Neuronal stem cell (in vitro differentiated cells): Measurements from ENCODE around the gene HBEGF.

Source experiments
- DNase-seq: peaks from one replicate; pipeline ENCODE4 v3.0.0-alpha.2; 2013; ENCODE audit warnings: low spot score
- H2AFZ ChIP-seq: one replicate; pipeline ENCODE4 v1.6.1; 2013; ENCODE audit warnings: mild to moderate bottlenecking, low read length, inconsistent platforms
- H2AK5ac ChIP-seq: 2 replicates; pipeline ENCODE4 v1.6.1; 2013; ENCODE audit warnings: low read depth, mild to moderate bottlenecking, inconsistent platforms, low read length, moderate library complexity, mixed read lengths
- H2BK120ac ChIP-seq: 2 replicates; pipeline ENCODE4 v1.6.1; 2013; ENCODE audit warnings: low read depth, mild to moderate bottlenecking, inconsistent platforms, low read length, moderate library complexity, mixed read lengths
- H2BK12ac ChIP-seq: one replicate; pipeline ENCODE4 v1.6.1; 2013; ENCODE audit warnings: low read length, inconsistent platforms
- H2BK15ac ChIP-seq: 2 replicates; pipeline ENCODE4 v1.6.1; 2013; ENCODE audit warnings: mild to moderate bottlenecking, low read length, inconsistent platforms, mixed read lengths
- H2BK5ac ChIP-seq: one replicate; pipeline ENCODE4 v1.6.1; 2013; ENCODE audit warnings: inconsistent platforms, mild to moderate bottlenecking, low read length, moderate library complexity
- H3K14ac ChIP-seq: one replicate; pipeline ENCODE4 v1.6.1; 2013; ENCODE audit warnings: low read length, inconsistent platforms
- H3K18ac ChIP-seq: 2 replicates; pipeline ENCODE4 v1.6.1; 2013; ENCODE audit warnings: low read length, inconsistent platforms
- H3K23ac ChIP-seq: 2 replicates; pipeline ENCODE4 v1.6.1; 2013; ENCODE audit warnings: low read depth, mild to moderate bottlenecking, mixed read lengths, low read length, inconsistent platforms; ENCODE audit not compliant: poor library complexity
- H3K27ac ChIP-seq: replicated peaks from 3 replicates; pipeline ENCODE4 v1.5.1; 2013; ENCODE audit warnings: low read length, inconsistent platforms
- H3K27me3 ChIP-seq, 3 experiments: 2 replicates each; pipeline ENCODE4 v1.6.1; 2013; ENCODE audit warnings: low read length in 3 of 3, mild to moderate bottlenecking in 2 of 3, inconsistent platforms in 1 of 3, low read depth in 1 of 3, mixed read lengths in 1 of 3, moderate library complexity in 1 of 3; ENCODE audit not compliant: control insufficient read depth in 3 of 3, insufficient read depth in 3 of 3
- H3K36me3 ChIP-seq, 2 donors: replicated peaks in 1 of 2; 2 replicates each; pipeline ENCODE4 v1.6.1; 2013; ENCODE audit warnings: low read length in 2 of 2; ENCODE audit not compliant: control insufficient read depth in 2 of 2, insufficient read depth in 2 of 2
- H3K4ac ChIP-seq: 2 replicates; pipeline ENCODE4 v1.6.1; 2013; ENCODE audit warnings: inconsistent platforms, mild to moderate bottlenecking, low read length, moderate library complexity
- H3K4me1 ChIP-seq, 2 donors: 1 replicate in 1 of 2; 2 replicates in 1 of 2; pipeline ENCODE4 v1.6.1; 2013; ENCODE audit warnings: low read length in 2 of 2, low read depth in 1 of 2; ENCODE audit not compliant: control insufficient read depth in 2 of 2, insufficient read depth in 1 of 2
- H3K4me2 ChIP-seq: one replicate; pipeline ENCODE4 v1.6.1; 2013; ENCODE audit warnings: mild to moderate bottlenecking, low read length, inconsistent platforms; ENCODE audit not compliant: insufficient read depth, poor library complexity, severe bottlenecking
- H3K4me3 ChIP-seq, 2 donors: 2 replicates each; pipeline ENCODE4 v1.5.1; 2013; ENCODE audit warnings: low read length in 2 of 2, mild to moderate bottlenecking in 2 of 2, inconsistent platforms in 1 of 2, moderate library complexity in 1 of 2
- H3K79me1 ChIP-seq: one replicate; pipeline ENCODE4 v1.6.1; 2013; ENCODE audit warnings: low read depth, mild to moderate bottlenecking, inconsistent platforms, low read length, moderate library complexity
- H3K9ac ChIP-seq: one replicate; pipeline ENCODE4 v1.6.1; 2013; ENCODE audit warnings: mild to moderate bottlenecking, low read depth, low read length, inconsistent platforms; ENCODE audit not compliant: poor library complexity
- H3K9me3 ChIP-seq, 2 donors: replicated peaks in 1 of 2; 2 replicates each; pipeline versions ENCODE3 to v1.6.1; 2013; ENCODE audit warnings: low read length in 2 of 2, mild to moderate bottlenecking in 2 of 2, inconsistent platforms in 1 of 2, low read depth in 1 of 2, mixed read lengths in 1 of 2, moderate library complexity in 1 of 2; ENCODE audit not compliant: control insufficient read depth in 2 of 2, insufficient read depth in 1 of 2
- H4K8ac ChIP-seq: one replicate; pipeline ENCODE4 v1.6.1; 2013; ENCODE audit warnings: low read depth, mild to moderate bottlenecking, inconsistent platforms, low read length, moderate library complexity
- H4K91ac ChIP-seq: one replicate; pipeline ENCODE4 v1.6.1; 2013; ENCODE audit warnings: low read length, low read depth, mild to moderate bottlenecking, inconsistent platforms; ENCODE audit not compliant: poor library complexity
- WGBS, 2 donors: extraction: QIAGEN DNeasy Blood & Tissue Kit; methylation state at CpG; one replicate each; pipeline ENCODE4 v1.1.7; 2013; ENCODE audit warnings: missing lambda C conversion rate in 2 of 2, mixed read lengths in 1 of 2; ENCODE audit not compliant: insufficient read length in 2 of 2, insufficient replicate concordance in 1 of 2; ENCODE audit errors: extremely low coverage in 2 of 2; 5-methylcytosine and 5-hydroxymethylcytosine counted together

Gene HBEGF

DNA sequence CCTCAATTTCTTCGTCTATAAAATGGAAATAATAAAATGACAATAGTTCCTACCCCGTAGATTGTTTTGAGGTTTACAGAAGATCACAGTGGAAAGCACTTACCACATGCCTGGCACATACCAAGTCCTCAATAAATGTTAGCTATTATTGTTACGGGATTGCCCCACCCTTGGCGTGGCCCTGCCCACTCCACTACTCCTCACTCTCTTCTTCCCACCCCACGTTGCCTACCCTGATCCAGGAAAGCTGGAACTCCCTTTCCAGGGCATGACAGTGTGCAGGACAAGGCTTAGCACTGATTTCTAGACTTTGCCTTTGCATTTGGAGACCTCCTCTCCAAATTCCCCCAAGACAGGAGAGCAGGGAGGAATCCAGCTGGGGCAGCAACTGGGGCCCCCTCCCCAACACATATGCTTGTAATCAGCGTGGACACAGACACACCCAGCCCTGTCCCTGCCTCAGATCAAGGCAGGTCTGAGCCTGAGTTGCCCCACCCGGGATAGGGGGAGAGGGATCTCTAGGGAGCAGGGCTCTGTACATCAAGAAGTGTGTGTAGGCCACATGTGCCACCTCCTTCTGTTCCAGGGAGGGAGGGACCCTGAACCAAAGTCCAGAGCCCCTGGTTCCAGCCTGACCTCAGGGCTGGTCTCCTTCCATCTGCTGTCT, 20.3 kb upstream of the HBEGF start:
- no peak overlapping the region for H3K18ac ChIP-seq
- DNase-seq, result no peak
- H2BK15ac ChIP-seq, result peak overlapping the region; percentile 15
- H2AK5ac ChIP-seq, result no peak overlapping the region
- H2BK5ac ChIP-seq, result no peak overlapping the region
- no peaks in the 10 kb centered on the region for H3K36me3 ChIP-seq
- H3K9ac ChIP-seq, result no peak overlapping the region
- H4K8ac ChIP-seq, result no peak overlapping the region
- no peak overlapping the region for H2BK12ac ChIP-seq
- H3K4ac ChIP-seq, result no peak overlapping the region
- no peak overlapping the region for H3K4me3 ChIP-seq
- peaks cover 0 to 2% of the 10 kb centered on the region in 2 donors for H3K4me1 ChIP-seq
- no peak overlapping the region for H3K27ac ChIP-seq
- H3K27me3 ChIP-seq, result peaks cover 0 to 8% (median 0%) of the 10 kb centered on the region in 3 experiments
- H3K23ac ChIP-seq, result no peak overlapping the region
- no peaks in the 10 kb centered on the region for H3K79me1 ChIP-seq
- no peak overlapping the region for H4K91ac ChIP-seq
- H3K4me2 ChIP-seq, result no peak overlapping the region
- no peaks in the 10 kb centered on the region for H3K9me3 ChIP-seq
- H2AFZ ChIP-seq, result no peak overlapping the region
- no peak overlapping the region for H3K14ac ChIP-seq
- no CpG with 5 or more reads among the region's 7 CpGs for WGBS, 2 donors
- no peak overlapping the region for H2BK120ac ChIP-seq

DNA sequence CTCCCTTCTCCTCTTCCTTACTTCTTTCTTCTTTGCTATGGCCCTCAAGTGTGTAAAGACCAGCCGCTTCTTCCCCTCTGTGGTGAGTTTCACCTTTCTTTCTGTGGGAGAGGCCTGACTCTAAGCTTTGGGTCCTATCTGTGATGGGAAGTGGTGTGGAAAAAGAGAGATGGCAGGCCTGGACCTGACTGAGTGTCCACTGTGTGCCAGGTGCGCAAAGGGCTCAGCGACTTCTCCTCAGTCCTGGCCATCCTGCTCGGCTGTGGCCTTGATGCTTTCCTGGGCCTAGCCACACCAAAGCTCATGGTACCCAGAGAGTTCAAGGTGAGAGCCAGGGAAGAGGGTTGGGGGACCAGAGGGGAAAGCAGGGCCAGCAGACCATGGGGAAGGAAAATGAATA, 19.5 kb upstream of the HBEGF start:
- no peak overlapping the region for H3K4ac ChIP-seq
- no peaks in the 10 kb centered on the region for H3K79me1 ChIP-seq

DNA sequence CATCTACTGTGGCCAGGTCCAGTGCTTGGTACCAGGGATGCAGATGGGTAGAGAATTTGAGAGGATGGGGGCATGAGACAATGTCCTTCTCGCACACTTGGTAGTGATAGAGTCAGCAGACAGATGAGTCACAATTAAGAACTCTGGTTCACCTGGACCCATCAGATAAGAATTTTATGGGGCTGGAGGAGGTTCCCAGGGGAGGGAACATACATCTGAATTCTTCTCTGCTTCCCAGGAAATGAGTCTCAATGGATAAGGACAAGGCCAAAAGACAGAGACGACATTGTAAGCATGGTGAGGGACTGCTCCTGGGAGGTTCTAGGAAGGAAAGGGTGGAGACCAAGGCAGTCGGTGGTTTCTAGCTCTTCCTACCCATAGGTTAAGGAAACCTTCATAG, 18.9 kb upstream of the HBEGF start:
- Histone ChIP-seq H3K27ac (no peak overlapping the region), H2AFZ (no peak overlapping the region), H3K14ac (no peak overlapping the region), H4K91ac (no peak overlapping the region), H2BK15ac (no peak overlapping the region), H3K4ac (no peak overlapping the region), H3K9me3 (no peaks in the 10 kb centered on the region), H3K79me1 (no peaks in the 10 kb centered on the region), H3K23ac (no peak overlapping the region), H3K4me3 (no peak overlapping the region), H2AK5ac (peak overlapping the region; percentile 54), H3K27me3 (peaks cover 0 to 8% (median 0%) of the 10 kb centered on the region in 3 experiments), H3K4me1 (peaks cover 0 to 2% of the 10 kb centered on the region in 2 donors), H2BK12ac (no peak overlapping the region), H2BK120ac (no peak overlapping the region), H3K9ac (no peak overlapping the region), H2BK5ac (no peak overlapping the region), H3K18ac (no peak overlapping the region), H3K36me3 (no peaks in the 10 kb centered on the region), H4K8ac (no peak overlapping the region), H3K4me2 (no peak overlapping the region)
- no CpG with 5 or more reads among the region's 3 CpGs for WGBS, 2 donors
- no peak for DNase-seq

More for the DNA sequence above, 19.5 kb upstream of the HBEGF start:
- no peak overlapping the region for H2AFZ ChIP-seq
- peak overlapping the region in 1 of 2 donors; percentile 47 for H3K4me3 ChIP-seq
- H3K18ac ChIP-seq, result no peak overlapping the region
- H2BK12ac ChIP-seq, result no peak overlapping the region
- no peak overlapping the region for H2BK15ac ChIP-seq
- no peak for DNase-seq
- H3K4me2 ChIP-seq, result no peak overlapping the region
- H2AK5ac ChIP-seq, result peak overlapping the region; percentile 54
- H3K23ac ChIP-seq, result peak overlapping the region; percentile 80
- H2BK5ac ChIP-seq, result no peak overlapping the region
- no CpG with 5 or more reads among the region's 4 CpGs for WGBS, 2 donors
- no peaks in the 10 kb centered on the region for H3K9me3 ChIP-seq
- no peak overlapping the region for H3K9ac ChIP-seq
- H4K91ac ChIP-seq, result no peak overlapping the region
- H3K14ac ChIP-seq, result no peak overlapping the region
- H4K8ac ChIP-seq, result no peak overlapping the region
- H3K4me1 ChIP-seq, result peaks cover 0 to 2% of the 10 kb centered on the region in 2 donors
- H3K36me3 ChIP-seq, result no peaks in the 10 kb centered on the region
- H2BK120ac ChIP-seq, result no peak overlapping the region
- no peak overlapping the region for H3K27ac ChIP-seq
- H3K27me3 ChIP-seq, result peaks cover 0 to 8% (median 0%) of the 10 kb centered on the region in 3 experiments

DNA sequence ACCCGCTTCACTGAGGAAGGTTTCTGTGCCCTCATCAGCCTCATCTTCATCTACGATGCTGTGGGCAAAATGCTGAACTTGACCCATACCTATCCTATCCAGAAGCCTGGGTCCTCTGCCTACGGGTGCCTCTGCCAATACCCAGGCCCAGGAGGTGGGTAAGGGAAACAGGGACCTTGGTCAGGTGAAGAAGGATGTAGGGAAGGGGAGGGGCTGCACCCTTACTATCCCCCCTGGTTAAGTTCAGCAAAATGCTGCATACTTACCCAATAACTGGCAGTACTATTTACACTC, 18.0 kb upstream of the HBEGF start:
- no peak overlapping the region for H2BK120ac ChIP-seq
- no peak for DNase-seq
- H3K4me2 ChIP-seq, result no peak overlapping the region
- H3K27me3 ChIP-seq, result peaks cover 0 to 8% (median 0%) of the 10 kb centered on the region in 3 experiments
- peaks cover 0 to 4% of the 10 kb centered on the region in 2 donors for H3K4me1 ChIP-seq
- WGBS, 2 donors, result no CpG with 5 or more reads among the region's 3 CpGs
- H3K27ac ChIP-seq, result no peak overlapping the region
- peak overlapping the region; percentile 35 for H3K23ac ChIP-seq
- no peak overlapping the region for H4K8ac ChIP-seq
- no peaks in the 10 kb centered on the region for H3K9me3 ChIP-seq
- H3K14ac ChIP-seq, result no peak overlapping the region
- no peaks in the 10 kb centered on the region for H3K79me1 ChIP-seq
- peak overlapping the region; percentile 35 for H2BK15ac ChIP-seq
- no peak overlapping the region for H3K18ac ChIP-seq
- H2AFZ ChIP-seq, result no peak overlapping the region
- H3K4ac ChIP-seq, result no peak overlapping the region
- H2AK5ac ChIP-seq, result peak overlapping the region; percentile 40
- H3K36me3 ChIP-seq, result no peaks in the 10 kb centered on the region
- H2BK12ac ChIP-seq, result no peak overlapping the region
- no peak overlapping the region for H3K4me3 ChIP-seq
- no peak overlapping the region for H2BK5ac ChIP-seq
- H4K91ac ChIP-seq, result no peak overlapping the region
- no peak overlapping the region for H3K9ac ChIP-seq
